ENCODE data around the gene KAT6B.
"Not testable (repeated sequence)": the region's sequence is repeated elsewhere in the genome, so short reads cannot be mapped to it uniquely, and the experiment has no call there.

KAT6B gene

GRCh38 chr10:74826142-74827044 is at the start of gene KAT6B:
Gene KAT6B, plus strand, starts transcription at chr10:74826600. Its CDS starts 16,258 bp downstream, at chr10:74842858.
- peak; percentile 100 for DNase-seq (ENCODE audit: low read depth)

GRCh38 chr10:74778436-74779094 is 47.8 kb upstream of the KAT6B start:
- no peak for DNase-seq (ENCODE audit: low read depth)

GRCh38 chr10:74781870-74782269 is 44.5 kb upstream of the KAT6B start:
- DNase-seq (ENCODE audit: low read depth) = not testable (repeated sequence)

- no peak for DNase-seq (ENCODE audit: low read depth)
Measured at GRCh38 chr10:74784462-74784861, 41.9 kb upstream of the KAT6B start.

GRCh38 chr10:74786126-74786525 is 40.3 kb upstream of the KAT6B start:
- DNase-seq (ENCODE audit: low read depth) = no peak

- no peak for DNase-seq (ENCODE audit: low read depth)
Measured at GRCh38 chr10:74787457-74787856, 38.9 kb upstream of the KAT6B start.

GRCh38 chr10:74791979-74792378 is 34.4 kb upstream of the KAT6B start:
- DNase-seq (ENCODE audit: low read depth) = not testable (repeated sequence)

- DNase-seq (ENCODE audit: low read depth) = no peak
Measured at GRCh38 chr10:74792726-74793125, 33.7 kb upstream of the KAT6B start.

- not testable (repeated sequence) for DNase-seq (ENCODE audit: low read depth)
Measured at GRCh38 chr10:74793240-74793639, 33.2 kb upstream of the KAT6B start.

- no peak for DNase-seq (ENCODE audit: low read depth)
Measured at GRCh38 chr10:74794531-74794930, 31.9 kb upstream of the KAT6B start.

- DNase-seq (ENCODE audit: low read depth) = no peak
Measured at GRCh38 chr10:74797550-74797949, 28.9 kb upstream of the KAT6B start.

- no peak for DNase-seq (ENCODE audit: low read depth)
Measured at GRCh38 chr10:74799721-74800221, 26.6 kb upstream of the KAT6B start.

- DNase-seq (ENCODE audit: low read depth) = no peak
Measured at GRCh38 chr10:74801447-74801846, 25.0 kb upstream of the KAT6B start.

GRCh38 chr10:74808501-74808900 is 17.9 kb upstream of the KAT6B start:
- no peak for DNase-seq (ENCODE audit: low read depth)

- DNase-seq (ENCODE audit: low read depth) = no peak
Measured at GRCh38 chr10:74810087-74810486, 16.3 kb upstream of the KAT6B start.

- no peak for DNase-seq (ENCODE audit: low read depth)
Measured at GRCh38 chr10:74813381-74814259, 12.8 kb upstream of the KAT6B start.

- DNase-seq (ENCODE audit: low read depth) = no peak
Measured at GRCh38 chr10:74814797-74815196, 11.6 kb upstream of the KAT6B start.

GRCh38 chr10:74816824-74817498 is 9.4 kb upstream of the KAT6B start:
- no peak for DNase-seq (ENCODE audit: low read depth)

GRCh38 chr10:74821501-74821900 is 4.9 kb upstream of the KAT6B start:
- no peak for DNase-seq (ENCODE audit: low read depth)

GRCh38 chr10:74822101-74822500 is 4.3 kb upstream of the KAT6B start:
- DNase-seq (ENCODE audit: low read depth) = no peak

- no peak for DNase-seq (ENCODE audit: low read depth)
Measured at GRCh38 chr10:74822521-74823089, 3.8 kb upstream of the KAT6B start.
